Measurements from ENCODE around the gene PIK3CB. TPM values are rescaled to one million over a fixed set of nuclear protein-coding genes. Genes with fewer than 3 reads are reported as not detected.

PIK3CB gene
- 6.6 and 7.8 TPM in 2 replicates for total RNA-seq (2014; rRNA removed; shearing (Covaris generic))

- DNase-seq (ENCODE audit: low read depth), result peak; percentile 96
Measured at GRCh38 chr3:138834596-138835396, at the start of gene PIK3CB. Gene PIK3CB, minus strand, starts transcription at chr3:138834928. Its CDS starts 75,585 bp downstream, at chr3:138759343.

DNA sequence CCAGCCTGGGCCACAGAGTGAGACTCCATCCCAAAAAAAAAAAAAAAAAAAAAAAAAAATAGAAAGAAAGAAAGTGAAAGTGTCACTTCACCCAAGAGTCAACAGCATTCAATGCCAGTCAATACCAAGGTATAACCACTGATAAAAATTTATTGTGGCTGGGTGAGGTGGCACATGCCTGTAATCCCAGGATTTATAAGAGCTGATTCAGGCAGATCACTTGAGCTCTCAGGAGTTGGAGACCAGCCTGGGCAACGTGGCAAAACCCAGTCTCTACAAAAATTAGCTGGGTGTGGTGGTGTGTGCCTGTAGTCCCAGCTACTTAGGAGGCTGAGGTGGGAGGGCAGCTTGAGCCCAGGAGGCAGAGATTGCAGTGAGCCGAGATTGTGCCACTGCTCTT, 46.5 kb upstream of the PIK3CB start:
- DNase-seq (ENCODE audit: low read depth), result no peak

GRCh38 chr3:138879541-138880380, 45.0 kb upstream of the PIK3CB start:
- DNase-seq (ENCODE audit: low read depth), result no peak

DNA sequence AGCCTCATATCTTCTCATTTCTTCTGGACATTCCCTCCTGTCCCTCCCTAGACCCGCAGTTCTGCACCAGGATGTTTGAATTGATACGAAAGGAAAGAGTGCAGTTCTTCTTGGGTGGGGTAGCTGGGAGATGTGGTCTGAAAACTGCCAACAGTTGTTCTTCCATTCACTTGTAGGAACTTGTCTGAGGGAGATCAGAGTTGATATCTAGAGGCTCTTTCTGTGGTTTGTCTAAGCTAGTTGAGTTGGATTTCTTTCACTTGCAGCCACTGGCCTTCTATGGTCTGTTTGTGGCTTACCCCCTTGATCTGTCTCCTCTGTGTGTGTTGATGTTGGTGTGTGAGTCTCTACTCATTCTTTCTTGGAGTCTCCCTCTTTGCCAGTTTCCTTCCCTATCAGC, 42.5 kb upstream of the PIK3CB start:
- no peak for DNase-seq (ENCODE audit: low read depth)

DNA sequence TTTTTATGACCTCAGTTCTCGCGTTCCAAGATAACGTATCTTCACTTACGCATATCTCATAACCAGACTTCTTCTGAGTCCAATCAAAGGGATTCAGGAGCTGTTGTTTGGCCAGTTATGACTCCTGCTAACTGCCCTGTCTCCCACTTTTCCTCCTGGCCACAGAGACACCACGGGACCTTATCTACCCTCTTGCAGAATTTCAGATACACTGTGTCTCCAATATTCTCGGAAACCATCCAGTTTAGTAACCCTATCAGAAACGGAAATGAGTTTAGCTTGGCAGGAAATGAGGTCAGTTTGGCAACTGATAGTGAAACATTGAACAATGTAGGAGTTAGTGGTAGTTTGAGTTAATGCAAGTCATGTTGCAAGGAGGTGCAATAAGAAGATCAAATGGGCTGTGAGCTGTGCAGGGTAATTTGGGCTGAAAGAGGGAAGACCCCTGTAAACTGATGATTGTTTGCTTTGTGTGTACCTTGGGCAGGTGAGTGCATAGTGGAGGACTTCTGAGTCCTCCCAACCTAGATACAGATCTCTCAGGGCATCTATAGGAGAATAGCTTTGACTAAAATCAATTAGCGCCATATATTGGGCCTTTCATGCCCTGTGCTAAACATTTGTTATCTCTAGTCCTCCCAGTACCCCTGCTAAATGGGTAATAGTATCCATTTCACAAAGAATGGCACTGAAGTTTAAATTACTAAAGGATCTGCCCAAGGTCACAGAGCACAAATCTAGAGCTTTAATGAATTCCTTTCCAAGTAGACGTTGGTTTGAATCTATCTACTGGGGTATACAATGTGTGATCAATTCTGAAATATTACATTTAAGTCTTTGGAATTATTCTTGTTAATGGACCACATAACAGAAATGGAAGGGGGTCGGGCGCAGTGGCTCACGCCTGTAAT, 41.3 kb upstream of the PIK3CB start:
- DNase-seq (ENCODE audit: low read depth), result no peak

DNA sequence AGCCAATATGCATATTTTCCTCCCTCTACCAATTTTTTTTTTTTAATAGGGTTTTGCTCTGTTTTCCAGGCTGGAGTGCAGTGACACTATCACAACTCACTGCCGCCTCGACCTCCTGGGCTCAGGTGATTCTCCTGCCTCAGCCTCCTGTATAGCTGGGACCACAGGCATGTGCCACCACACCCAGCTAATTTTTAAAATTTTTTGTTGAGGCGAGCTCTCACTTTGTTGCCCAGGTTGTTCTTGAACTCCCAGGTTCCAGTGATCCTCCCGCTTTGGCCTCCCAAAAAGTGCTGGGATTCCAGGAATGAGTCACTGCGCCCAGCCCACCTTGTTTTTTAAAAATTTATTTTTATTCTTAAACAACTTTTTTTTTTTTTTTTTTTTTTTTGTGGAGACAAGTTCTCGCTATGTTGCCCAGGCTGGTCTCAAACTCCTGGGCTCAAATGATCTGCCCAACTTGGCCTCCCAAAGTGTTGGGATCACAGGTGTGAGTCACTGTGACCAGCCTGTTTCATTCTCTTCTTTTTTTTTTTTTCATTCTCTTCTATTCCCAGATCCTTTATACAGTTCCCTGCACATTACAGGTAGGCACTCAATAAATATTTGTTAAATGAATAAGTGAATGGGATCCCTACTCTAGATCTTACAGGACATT, 40.5 kb upstream of the PIK3CB start:
- no peak for DNase-seq (ENCODE audit: low read depth)

- DNase-seq (ENCODE audit: low read depth), result no peak
Measured at GRCh38 chr3:138873471-138874278, 38.9 kb upstream of the PIK3CB start.

- DNase-seq (ENCODE audit: low read depth), result no peak
Measured at GRCh38 chr3:138872632-138873031, 37.9 kb upstream of the PIK3CB start.

GRCh38 chr3:138867996-138868395, 33.3 kb upstream of the PIK3CB start:
- no peak for DNase-seq (ENCODE audit: low read depth)

DNA sequence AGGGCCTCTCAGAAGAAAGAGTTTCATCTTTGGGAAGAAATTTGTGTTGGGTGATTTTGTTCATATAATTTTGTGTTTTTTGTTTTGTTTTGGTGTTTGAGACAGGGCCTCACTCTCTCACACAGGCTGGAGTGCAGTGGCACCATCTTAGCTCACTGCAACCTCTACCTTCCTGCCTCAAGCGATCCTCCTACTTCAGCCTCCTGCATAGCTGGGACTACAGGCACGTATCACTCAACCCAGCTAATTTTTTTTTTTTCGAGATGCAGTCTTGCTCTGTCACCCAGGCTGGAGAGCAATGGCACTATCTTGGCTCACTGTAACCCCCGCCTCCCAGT, 29.0 kb upstream of the PIK3CB start:
- no peak for DNase-seq (ENCODE audit: low read depth)

GRCh38 chr3:138862924-138863775, 28.4 kb upstream of the PIK3CB start:
- DNase-seq (ENCODE audit: low read depth), result peak; percentile 85

- peak; percentile 21 for DNase-seq (ENCODE audit: low read depth)
Measured at GRCh38 chr3:138862531-138862923, 27.8 kb upstream of the PIK3CB start.

DNA sequence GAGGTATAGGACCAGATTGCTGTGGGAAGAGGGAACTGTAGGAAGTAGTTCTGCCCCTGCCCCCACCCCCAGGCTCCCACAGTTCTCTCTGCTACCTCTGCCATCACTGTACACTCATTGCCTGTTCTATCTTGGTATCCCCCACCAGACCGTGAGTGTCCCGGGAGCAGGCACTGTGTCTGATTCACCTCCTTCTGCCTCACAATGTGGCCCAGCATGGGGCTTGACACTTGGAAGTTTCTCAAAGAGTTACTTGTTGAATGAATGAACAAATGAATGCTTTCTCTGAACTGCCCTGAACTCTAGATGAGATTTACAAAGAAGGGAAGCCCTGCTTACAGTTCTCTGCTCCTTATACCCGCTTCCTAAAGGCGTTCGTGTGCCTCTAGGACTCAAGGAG, 27.1 kb upstream of the PIK3CB start:
- peak; percentile 82 for DNase-seq (ENCODE audit: low read depth)

- DNase-seq (ENCODE audit: low read depth), result no peak
Measured at GRCh38 chr3:138856799-138857198, 22.1 kb upstream of the PIK3CB start.

- DNase-seq (ENCODE audit: low read depth), result no peak
Measured at GRCh38 chr3:138854940-138855339, 20.2 kb upstream of the PIK3CB start.

DNA sequence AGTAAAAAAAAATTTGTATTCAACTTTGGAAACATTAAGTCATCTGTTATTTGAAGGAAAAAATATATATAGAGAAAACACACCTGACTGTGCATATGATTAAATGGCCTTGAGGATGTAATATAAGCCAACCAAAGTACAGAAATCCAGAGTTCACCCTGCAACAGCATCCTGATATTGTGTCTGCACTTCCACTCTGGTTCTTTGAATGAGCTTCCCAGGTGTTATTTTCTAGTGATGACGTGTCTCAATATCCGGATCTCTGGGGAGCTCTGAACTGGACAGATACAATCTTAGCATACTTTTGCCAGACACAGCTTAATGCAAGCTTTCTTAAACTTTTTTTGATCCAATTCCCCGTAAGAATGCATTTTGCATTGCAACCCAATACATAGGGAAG, 19.5 kb upstream of the PIK3CB start:
- no peak for DNase-seq (ENCODE audit: low read depth)

DNA sequence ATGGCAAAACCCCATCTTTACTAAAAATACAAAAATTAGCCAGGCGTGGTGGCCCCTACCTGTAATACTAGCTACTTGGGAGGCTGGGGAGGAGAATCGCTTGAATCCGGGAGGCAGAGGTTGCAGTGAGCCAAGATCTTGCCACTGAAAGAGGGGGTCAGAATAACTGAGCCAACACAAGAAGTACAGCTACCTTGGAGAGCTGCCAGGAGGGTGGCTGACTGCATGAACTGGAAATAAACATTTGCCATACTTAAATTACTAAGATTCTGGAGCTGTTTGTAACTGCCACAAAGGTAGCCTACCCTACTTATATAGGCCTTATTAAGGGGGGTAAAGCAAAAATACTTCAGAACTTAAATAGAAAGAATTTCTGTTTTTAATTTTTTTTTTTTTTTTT, 15.4 kb upstream of the PIK3CB start:
- DNase-seq (ENCODE audit: low read depth), result peak; percentile 25

DNA sequence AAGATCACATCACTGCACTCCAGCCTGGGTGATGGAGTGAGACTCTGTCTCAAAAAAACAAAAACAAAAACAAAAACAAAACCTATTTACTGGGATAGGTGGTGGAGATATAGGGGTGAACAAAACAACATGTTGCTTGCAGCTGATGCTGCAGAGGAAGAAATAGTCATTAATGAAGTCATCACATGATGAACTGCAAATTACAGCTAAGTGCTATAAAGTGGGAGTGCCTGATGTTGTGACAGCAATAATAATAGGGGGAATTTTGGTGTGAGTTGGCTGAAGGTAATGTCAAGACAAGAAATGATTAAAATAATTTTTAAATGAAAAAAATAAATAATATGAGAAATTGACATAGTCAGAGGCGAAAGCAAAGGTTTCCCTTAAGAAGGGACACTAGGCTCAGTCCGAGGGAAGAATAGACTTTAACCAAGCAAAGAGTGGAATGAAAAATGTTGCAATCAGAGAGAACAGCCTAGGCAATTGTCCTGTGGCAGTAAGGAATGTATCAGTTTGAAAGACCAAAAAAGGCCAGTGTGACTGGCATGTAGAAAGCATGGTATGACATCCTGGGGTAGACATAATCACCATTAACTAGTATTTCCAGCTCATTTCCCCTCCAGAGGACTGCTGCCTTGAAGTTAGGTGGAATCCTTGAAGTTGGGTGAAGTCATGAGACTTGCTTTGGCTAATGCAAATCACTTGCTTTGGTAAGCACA, 14.7 kb upstream of the PIK3CB start:
- no peak for DNase-seq (ENCODE audit: low read depth)

DNA sequence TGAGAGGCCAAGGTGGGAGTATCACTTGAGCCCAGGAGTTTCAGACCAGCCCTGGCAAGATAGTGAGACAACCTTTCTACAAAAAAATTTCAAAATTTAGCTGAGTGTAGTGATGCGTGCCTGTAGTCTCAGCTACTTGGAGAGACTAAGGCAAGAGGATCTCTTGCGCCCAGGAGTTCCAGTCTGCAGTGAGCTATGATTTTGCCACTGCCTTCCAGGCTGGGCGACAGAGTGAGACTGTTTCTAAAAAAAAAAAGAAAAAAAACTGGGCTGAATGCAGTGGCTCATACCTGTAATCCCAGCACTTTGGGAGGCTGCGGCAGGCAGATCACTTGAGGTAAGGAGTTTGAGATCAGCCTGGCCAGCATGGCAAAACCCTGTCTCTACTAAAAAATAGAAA, 14.0 kb upstream of the PIK3CB start:
- no peak for DNase-seq (ENCODE audit: low read depth)

Data from Daoy (cell line).